Retinal pigment epithelial cell (primary cell): ENCODE data around the gene CNTNAP4.

Source experiments
- DNase-seq: peaks from one replicate; pipeline ENCODE4 v3.0.0-alpha.2; 2010; ENCODE audit warnings: low read depth
- H3K4me3 ChIP-seq: 2 replicates; pipeline ENCODE4 v1.5.1; 2011; ENCODE audit warnings: mild to moderate bottlenecking, low read length, control low read depth, moderate library complexity
- CTCF ChIP-seq: conservative IDR thresholded peaks from 2 replicates; pipeline ENCODE4 v1.5.1; 2011; ENCODE audit warnings: low read depth, low read length, control low read depth, inconsistent platforms

Gene CNTNAP4

GRCh38 chr16:76524769-76525168 lies 247.6 kb downstream of the CNTNAP4 start:
- no peak for TF ChIP-seq CTCF
- no peak overlapping the region for H3K4me3 ChIP-seq

GRCh38 chr16:76527244-76527643 lies 250.0 kb downstream of the CNTNAP4 start:
- no peak for TF ChIP-seq CTCF
- no peak for DNase-seq
- no peak overlapping the region for H3K4me3 ChIP-seq

More at GRCh38 chr16:76524769-76525168, 247.6 kb downstream of the CNTNAP4 start:
- DNase-seq: no peak

GRCh38 chr16:76529120-76529519 lies 251.9 kb downstream of the CNTNAP4 start:
- H3K4me3 ChIP-seq: no peak overlapping the region
- no peak for TF ChIP-seq CTCF
- DNase-seq: no peak

- no peak for TF ChIP-seq CTCF
- DNase-seq: no peak
- no peak overlapping the region for H3K4me3 ChIP-seq
Observed at GRCh38 chr16:76531236-76531635, 254.0 kb downstream of the CNTNAP4 start.

GRCh38 chr16:76532188-76532973 lies 255.2 kb downstream of the CNTNAP4 start:
- DNase-seq: no peak
- TF ChIP-seq CTCF: no peak
- H3K4me3 ChIP-seq: no peak overlapping the region

- H3K4me3 ChIP-seq: no peak overlapping the region
- DNase-seq: no peak
- TF ChIP-seq CTCF: no peak
Observed at GRCh38 chr16:76539609-76540008, 262.4 kb downstream of the CNTNAP4 start.

GRCh38 chr16:76541070-76541469 lies 263.9 kb downstream of the CNTNAP4 start:
- no peak for DNase-seq
- TF ChIP-seq CTCF: no peak

More at GRCh38 chr16:76541070-76541469, 263.9 kb downstream of the CNTNAP4 start:
- no peak overlapping the region for H3K4me3 ChIP-seq
